Mesenchymal stem cell (in vitro differentiated cells and primary cell): Measurements from ENCODE around the gene SULT1B1.

ENCODE experiments used
- DNase-seq: peaks from one replicate; pipeline ENCODE4 v3.0.0-alpha.2; 2013
- H2AFZ ChIP-seq: one replicate; pipeline ENCODE4 v1.6.1; 2013; ENCODE audit warnings: low read depth, mild to moderate bottlenecking, control low read depth, inconsistent platforms, low read length, moderate library complexity
- H2AK5ac ChIP-seq: 2 replicates; pipeline ENCODE4 v1.6.1; 2013; ENCODE audit warnings: low read length, moderate library complexity, mild to moderate bottlenecking, inconsistent platforms; ENCODE audit not compliant: severe bottlenecking
- H2BK120ac ChIP-seq: one replicate; pipeline ENCODE4 v1.6.1; 2013; ENCODE audit warnings: low read depth, mild to moderate bottlenecking, inconsistent platforms, low read length, moderate library complexity
- H2BK12ac ChIP-seq, 2 experiments: one replicate each; pipeline ENCODE4 v1.6.1; 2013; ENCODE audit warnings: inconsistent platforms in 2 of 2, low read length in 2 of 2, mild to moderate bottlenecking in 2 of 2, moderate library complexity in 2 of 2, control low read depth in 1 of 2
- H2BK15ac ChIP-seq: one replicate; pipeline ENCODE4 v1.6.1; 2013; ENCODE audit warnings: mild to moderate bottlenecking, low read depth, inconsistent platforms; ENCODE audit not compliant: poor library complexity, severe bottlenecking
- H2BK5ac ChIP-seq: 2 replicates; pipeline ENCODE4 v1.6.1; 2013; ENCODE audit warnings: low read depth, mild to moderate bottlenecking, low read length, control low read depth, inconsistent platforms; ENCODE audit not compliant: poor library complexity, severe bottlenecking
- H3K14ac ChIP-seq, 2 experiments: one replicate each; pipeline ENCODE4 v1.6.1; 2013; ENCODE audit warnings: inconsistent platforms in 2 of 2, low read length in 2 of 2, control low read depth in 1 of 2, mild to moderate bottlenecking in 1 of 2, moderate library complexity in 1 of 2
- H3K18ac ChIP-seq, 2 experiments: one replicate each; pipeline ENCODE4 v1.6.1; 2013; ENCODE audit warnings: inconsistent platforms in 2 of 2, low read length in 2 of 2, control low read depth in 1 of 2, low read depth in 1 of 2, mild to moderate bottlenecking in 1 of 2
- H3K23ac ChIP-seq, 2 experiments: one replicate each; pipeline ENCODE4 v1.6.1; 2013; ENCODE audit warnings: inconsistent platforms in 2 of 2, low read length in 2 of 2, mild to moderate bottlenecking in 2 of 2, moderate library complexity in 2 of 2, control low read depth in 1 of 2
- H3K27ac ChIP-seq: 2 replicates; pipeline ENCODE4 v1.5.1; 2013; ENCODE audit warnings: mild to moderate bottlenecking, moderate library complexity, low read length, control low read depth, inconsistent platforms; ENCODE audit not compliant: poor library complexity, severe bottlenecking
- H3K27me3 ChIP-seq, 2 experiments: 2 replicates each; pipeline versions ENCODE4 v1.6.1 to v1.7.0; 2013; ENCODE audit warnings: low read length in 2 of 2, mild to moderate bottlenecking in 2 of 2, moderate library complexity in 2 of 2, control low read depth in 1 of 2, inconsistent platforms in 1 of 2; ENCODE audit not compliant: control insufficient read depth in 1 of 2, insufficient read depth in 1 of 2
- H3K36me3 ChIP-seq, 2 experiments: 2 replicates each; pipeline versions ENCODE4 v1.6.1 to v1.7.0; 2013; ENCODE audit warnings: low read length in 2 of 2, control low read depth in 1 of 2, inconsistent platforms in 1 of 2, low read depth in 1 of 2, mild to moderate bottlenecking in 1 of 2; ENCODE audit not compliant: insufficient read depth in 2 of 2, control insufficient read depth in 1 of 2
- H3K4ac ChIP-seq, 2 experiments: one replicate each; pipeline ENCODE4 v1.6.1; 2013; ENCODE audit warnings: inconsistent platforms in 2 of 2, low read length in 2 of 2, mild to moderate bottlenecking in 2 of 2, moderate library complexity in 2 of 2, control low read depth in 1 of 2, low read depth in 1 of 2
- H3K4me1 ChIP-seq: 2 replicates; pipeline ENCODE4 v1.6.1; 2013; ENCODE audit warnings: low read depth, low read length, control low read depth; ENCODE audit not compliant: control insufficient read depth, insufficient read depth
- H3K4me2 ChIP-seq: 2 replicates; pipeline ENCODE4 v1.6.1; 2013; ENCODE audit warnings: low read length, mild to moderate bottlenecking, inconsistent platforms; ENCODE audit not compliant: poor library complexity, severe bottlenecking
- H3K4me3 ChIP-seq, 2 experiments: 2 replicates each; pipeline versions ENCODE4 v1.5.1 to v1.7.0; 2013; ENCODE audit warnings: low read length in 2 of 2, mild to moderate bottlenecking in 2 of 2, control low read depth in 1 of 2, low read depth in 1 of 2; ENCODE audit not compliant: insufficient read depth in 1 of 2
- H3K79me1 ChIP-seq: replicated peaks from 2 replicates; pipeline ENCODE4 v1.6.1; 2013; ENCODE audit warnings: mild to moderate bottlenecking, control low read depth, low read length, inconsistent platforms; ENCODE audit not compliant: poor library complexity, severe bottlenecking
- H3K9ac ChIP-seq: 2 replicates; pipeline ENCODE4 v1.7.0; 2013; ENCODE audit warnings: mild to moderate bottlenecking, low read length, moderate library complexity
- H3K9me3 ChIP-seq: 2 replicates; pipeline ENCODE4 v1.7.0; 2013; ENCODE audit warnings: mild to moderate bottlenecking, low read length; ENCODE audit not compliant: control insufficient read depth
- H4K8ac ChIP-seq: one replicate; pipeline ENCODE4 v1.6.1; 2013; ENCODE audit warnings: inconsistent platforms, mild to moderate bottlenecking, low read length, moderate library complexity
- H4K91ac ChIP-seq: one replicate; pipeline ENCODE4 v1.6.1; 2013; ENCODE audit warnings: mild to moderate bottlenecking, low read length, inconsistent platforms
- WGBS: methylation state at CpG from one replicate; pipeline ENCODE4 v1.1.7; 2013; ENCODE audit warnings: mixed read lengths; 5-methylcytosine and 5-hydroxymethylcytosine counted together

SULT1B1 gene

GRCh38 chr4:69763233-69763632 is 2.8 kb upstream of the SULT1B1 start:
- Histone ChIP-seq H2BK12ac (no peak overlapping the region), H2BK5ac (no peak overlapping the region), H2AFZ (no peak overlapping the region), H3K4me1 (no peaks in the 10 kb centered on the region), H3K36me3 (no peaks in the 10 kb centered on the region), H2BK120ac (no peak overlapping the region), H3K79me1 (no peaks in the 10 kb centered on the region), H3K9ac (no peak overlapping the region), H3K27me3 (no peaks in the 10 kb centered on the region), H2BK15ac (no peak overlapping the region), H3K4me2 (no peak overlapping the region), H3K18ac (no peak overlapping the region), H3K9me3 (no peaks in the 10 kb centered on the region), H4K8ac (no peak overlapping the region), H3K4ac (no peak overlapping the region), H3K27ac (no peak overlapping the region), H3K4me3 (no peak overlapping the region), H4K91ac (no peak overlapping the region), H3K23ac (no peak overlapping the region), H3K14ac (no peak overlapping the region), H2AK5ac (no peak overlapping the region)
- DNase-seq = no peak
- WGBS = 90% methylated on average over 1 of the region's 3 CpGs

DNA sequence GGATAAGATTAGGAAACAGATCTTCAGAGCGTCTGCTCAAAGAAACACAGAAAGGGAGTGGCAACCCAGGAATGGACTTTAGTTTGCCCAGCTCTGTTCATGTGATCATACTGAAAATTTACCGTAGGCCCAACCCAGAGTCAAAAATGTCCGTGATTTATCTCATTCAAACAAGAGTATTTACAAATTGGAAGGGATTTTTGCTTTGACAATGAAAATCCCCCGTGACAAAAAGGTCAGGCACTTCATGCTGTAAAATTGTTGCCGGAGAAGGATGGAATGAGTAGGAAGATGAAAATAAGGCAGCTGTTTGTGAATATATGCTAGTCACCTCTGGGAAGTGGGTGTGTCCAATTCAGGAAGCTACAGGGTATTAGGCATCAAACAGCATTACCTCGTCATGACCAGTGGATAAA is 1.2 kb downstream of the SULT1B1 start:
- Histone ChIP-seq H3K27ac (no peak overlapping the region), H2AK5ac (no peak overlapping the region), H3K23ac (no peak overlapping the region), H3K4me3 (no peak overlapping the region), H3K4me1 (no peaks in the 10 kb centered on the region), H2BK12ac (no peak overlapping the region), H3K36me3 (no peaks in the 10 kb centered on the region), H4K91ac (no peak overlapping the region), H3K4ac (no peak overlapping the region), H3K9ac (no peak overlapping the region), H3K4me2 (no peak overlapping the region), H4K8ac (no peak overlapping the region), H2BK120ac (no peak overlapping the region), H3K18ac (no peak overlapping the region), H2BK5ac (no peak overlapping the region), H3K79me1 (no peaks in the 10 kb centered on the region), H3K9me3 (no peaks in the 10 kb centered on the region), H3K14ac (no peak overlapping the region), H2AFZ (no peak overlapping the region), H2BK15ac (no peak overlapping the region), H3K27me3 (no peaks in the 10 kb centered on the region)
- WGBS = 97% methylated on average over 6 of the region's 6 CpGs
- DNase-seq = no peak

DNA sequence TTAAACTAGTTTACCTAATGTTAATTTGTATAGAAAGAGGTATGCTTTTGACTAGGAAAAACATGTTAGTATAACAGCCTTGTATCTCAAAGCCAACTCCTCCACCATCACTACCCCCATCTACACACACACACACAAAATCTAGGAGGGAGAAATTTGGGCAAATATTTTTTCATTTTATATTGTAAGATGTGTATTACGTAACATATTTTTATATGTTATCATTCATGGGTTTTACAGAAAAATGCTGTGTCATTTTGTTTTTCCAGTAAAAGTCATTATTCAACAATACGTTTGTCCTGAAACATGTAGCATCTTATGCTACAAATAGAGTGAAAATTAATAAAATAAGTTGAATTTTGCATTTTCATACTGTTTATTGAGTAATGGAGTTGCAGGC is 3.0 kb downstream of the SULT1B1 start:
- no peak overlapping the region for H3K18ac ChIP-seq
- 100% methylated on average over 1 of the region's 2 CpGs for WGBS
- H3K27ac ChIP-seq = no peak overlapping the region
- H3K14ac ChIP-seq = no peak overlapping the region
- H3K4me3 ChIP-seq = no peak overlapping the region
- no peak overlapping the region for H2BK12ac ChIP-seq
- H4K8ac ChIP-seq = no peak overlapping the region
- no peak overlapping the region for H2BK120ac ChIP-seq
- no peak overlapping the region for H3K4me2 ChIP-seq
- no peak for DNase-seq
- no peaks in the 10 kb centered on the region for H3K27me3 ChIP-seq
- H3K79me1 ChIP-seq = no peaks in the 10 kb centered on the region
- H4K91ac ChIP-seq = no peak overlapping the region
- H3K9ac ChIP-seq = no peak overlapping the region
- no peak overlapping the region for H2AFZ ChIP-seq
- H3K4me1 ChIP-seq = no peaks in the 10 kb centered on the region
- no peaks in the 10 kb centered on the region for H3K36me3 ChIP-seq
- H3K9me3 ChIP-seq = no peaks in the 10 kb centered on the region
- no peak overlapping the region for H2BK5ac ChIP-seq
- no peak overlapping the region for H2AK5ac ChIP-seq
- H3K4ac ChIP-seq = no peak overlapping the region
- no peak overlapping the region for H2BK15ac ChIP-seq
- no peak overlapping the region for H3K23ac ChIP-seq

GRCh38 chr4:69754926-69755580 is 5.4 kb downstream of the SULT1B1 start:
- no peaks in the 10 kb centered on the region for H3K27me3 ChIP-seq
- H3K9me3 ChIP-seq = no peaks in the 10 kb centered on the region
- whole genome bisulfite sequencing = 89% methylated on average over 3 of the region's 4 CpGs
- no peak overlapping the region for H3K27ac ChIP-seq
- no peak overlapping the region for H4K91ac ChIP-seq
- no peaks in the 10 kb centered on the region for H3K4me1 ChIP-seq
- no peak overlapping the region for H3K4ac ChIP-seq
- no peak overlapping the region for H3K4me2 ChIP-seq
- no peak overlapping the region for H3K14ac ChIP-seq
- H4K8ac ChIP-seq = no peak overlapping the region
- H3K79me1 ChIP-seq = no peaks in the 10 kb centered on the region
- H2AFZ ChIP-seq = no peak overlapping the region
- no peak for DNase-seq
- H2BK15ac ChIP-seq = no peak overlapping the region
- H3K18ac ChIP-seq = no peak overlapping the region
- H2BK12ac ChIP-seq = no peak overlapping the region
- no peak overlapping the region for H3K9ac ChIP-seq
- H2AK5ac ChIP-seq = no peak overlapping the region
- H2BK5ac ChIP-seq = no peak overlapping the region
- no peak overlapping the region for H3K4me3 ChIP-seq
- H2BK120ac ChIP-seq = no peak overlapping the region
- no peak overlapping the region for H3K23ac ChIP-seq
- no peaks in the 10 kb centered on the region for H3K36me3 ChIP-seq
